ENCODE results near the gene HMGB2. TPM values are rescaled to one million over a fixed set of nuclear protein-coding genes. Genes with fewer than 3 reads are reported as not detected.

HMGB2 gene
- polyA plus RNA-seq, 3 donors = 129 to 299 (median 248) TPM

DNA sequence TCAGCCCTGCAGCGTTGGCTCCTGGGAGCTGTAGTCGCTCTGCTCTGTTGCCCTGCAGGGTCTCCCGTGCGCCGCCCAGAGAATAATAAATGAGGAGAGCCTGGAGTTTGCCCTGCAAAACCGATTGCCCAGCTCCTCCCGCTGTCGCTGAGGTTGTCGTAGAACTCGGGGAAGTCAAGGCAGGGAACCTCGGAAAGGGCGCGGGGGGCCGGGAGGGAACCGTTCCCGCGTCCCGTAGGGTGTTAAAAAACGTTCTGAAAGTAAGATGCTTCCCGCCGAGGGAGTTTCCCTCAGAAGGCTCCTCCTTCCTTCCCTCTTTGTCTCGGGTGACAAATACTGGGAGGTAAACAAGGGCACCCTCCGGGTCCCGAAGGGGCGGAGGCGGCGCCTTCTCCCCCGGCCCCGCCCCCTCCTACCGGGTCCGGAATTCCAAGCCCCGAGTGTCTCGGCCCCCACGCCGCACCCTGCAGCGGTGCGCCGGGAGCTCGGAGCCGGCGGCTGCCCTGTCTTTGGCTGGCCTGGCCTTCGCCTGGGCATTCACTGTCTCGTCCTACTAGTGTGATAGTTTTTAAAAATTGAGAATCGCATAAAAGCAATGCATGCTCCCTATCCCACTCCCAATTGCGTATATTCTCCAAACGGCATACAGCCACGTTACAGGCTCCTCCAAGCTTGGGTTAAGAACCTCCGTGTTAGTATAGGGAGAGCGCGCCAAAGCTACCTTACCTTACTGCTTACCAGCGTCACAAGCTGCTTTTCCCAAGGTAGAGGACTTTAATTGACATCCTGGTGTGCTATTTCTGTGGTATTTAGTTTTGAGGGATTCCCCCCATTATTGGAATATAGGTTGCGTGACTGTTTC lies 964 bp upstream of the HMGB2 start:
- Mint-ChIP-seq H3K27ac (peak overlapping the region; percentile 93 to 98 (median 96)), H3K4me3 (peak overlapping the region; percentile 96 to 97), H3K9me3 (no peaks in the 10 kb centered on the region), H3K4me1 (peaks cover 33% of the 10 kb centered on the region), H3K27me3 (ENCODE audit: low read depth in 3 of 3) (peaks cover 0 to 4% (median 1%) of the 10 kb centered on the region in 3 donors), H3K36me3 (peaks cover 8 to 19% of the 10 kb centered on the region in 2 donors)
- Histone ChIP-seq H3K9ac (ENCODE audit: insufficient read depth, low read length, poor library complexity, severe bottlenecking) (peak overlapping the region; percentile 65), H3K4me1 (ENCODE audit: control insufficient read depth in 1 of 2, insufficient read depth in 2 of 2, low read length in 2 of 2) (peaks cover 26 to 45% of the 10 kb centered on the region in 2 donors), H3K4me3 (replicated peaks in 1 of 3; ENCODE audit: low read depth in 2 of 3, low read length in 3 of 3) (peak overlapping the region; percentile 86 to 100 (median 98)), H3K27ac (ENCODE audit: low read depth in 1 of 2, low read length in 2 of 2) (peak overlapping the region; percentile 94 to 97), H2AFZ (ENCODE audit: insufficient read depth, low read depth, low read length, poor library complexity, severe bottlenecking) (peak overlapping the region; percentile 96), H3K79me2 (ENCODE audit: insufficient read depth, low read length) (peaks cover 70% of the 10 kb centered on the region), H3K27me3 (ENCODE audit: control insufficient read depth in 2 of 2, insufficient read depth in 2 of 2, low read length in 2 of 2) (no peaks in the 10 kb centered on the region), H3K4me2 (replicated peaks; ENCODE audit: extremely low read depth, low read length, poor library complexity, severe bottlenecking) (peak overlapping the region; percentile 96), H4K20me1 (ENCODE audit: insufficient read depth, low read length) (peaks cover 32% of the 10 kb centered on the region), H3K36me3 (replicated peaks in 1 of 2; ENCODE audit: control insufficient read depth in 1 of 2, insufficient read depth in 2 of 2, low read length in 2 of 2) (peaks cover 14% of the 10 kb centered on the region in 2 donors), H3K9me3 (replicated peaks in 1 of 2; ENCODE audit: control insufficient read depth in 1 of 2, insufficient read depth in 1 of 2, low read length in 2 of 2) (no peaks in the 10 kb centered on the region)
- intact Hi-C loops (cut with micrococcal nuclease) = loop anchor here (1.0 to 10.0 kb wide), 4 partner anchors 35 to 160 kb away; partner anchors contain the start of gene SAP30 (in 2 of the 2)
- DNase-seq = peak; percentile 22 to 71 (median 62)
- 0% methylated on average over 26 of the region's 52 CpGs for WGBS (ENCODE audit: insufficient coverage)
- TF ChIP-seq, protein P1, sequence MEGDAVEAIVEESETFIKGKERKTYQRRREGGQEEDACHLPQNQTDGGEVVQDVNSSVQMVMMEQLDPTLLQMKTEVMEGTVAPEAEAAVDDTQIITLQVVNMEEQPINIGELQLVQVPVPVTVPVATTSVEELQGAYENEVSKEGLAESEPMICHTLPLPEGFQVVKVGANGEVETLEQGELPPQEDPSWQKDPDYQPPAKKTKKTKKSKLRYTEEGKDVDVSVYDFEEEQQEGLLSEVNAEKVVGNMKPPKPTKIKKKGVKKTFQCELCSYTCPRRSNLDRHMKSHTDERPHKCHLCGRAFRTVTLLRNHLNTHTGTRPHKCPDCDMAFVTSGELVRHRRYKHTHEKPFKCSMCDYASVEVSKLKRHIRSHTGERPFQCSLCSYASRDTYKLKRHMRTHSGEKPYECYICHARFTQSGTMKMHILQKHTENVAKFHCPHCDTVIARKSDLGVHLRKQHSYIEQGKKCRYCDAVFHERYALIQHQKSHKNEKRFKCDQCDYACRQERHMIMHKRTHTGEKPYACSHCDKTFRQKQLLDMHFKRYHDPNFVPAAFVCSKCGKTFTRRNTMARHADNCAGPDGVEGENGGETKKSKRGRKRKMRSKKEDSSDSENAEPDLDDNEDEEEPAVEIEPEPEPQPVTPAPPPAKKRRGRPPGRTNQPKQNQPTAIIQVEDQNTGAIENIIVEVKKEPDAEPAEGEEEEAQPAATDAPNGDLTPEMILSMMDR (IDR thresholded peaks at IDR 0.05) = no peak

GRCh38 chr4:173333658-173334084 lies 487 bp downstream of the HMGB2 start:
- no peaks in the 10 kb centered on the region for H3K9me3 Mint-ChIP-seq
- TF ChIP-seq, protein P1 (IDR thresholded peaks at IDR 0.05) = no peak
- Histone ChIP-seq H2AFZ (ENCODE audit: insufficient read depth, low read depth, low read length, poor library complexity, severe bottlenecking) (peak overlapping the region; percentile 71), H3K27ac (ENCODE audit: low read depth in 1 of 2, low read length in 2 of 2) (peak overlapping the region; percentile 94 to 97), H3K79me2 (ENCODE audit: insufficient read depth, low read length) (peaks cover 85% of the 10 kb centered on the region), H3K36me3 (replicated peaks in 1 of 2; ENCODE audit: control insufficient read depth in 1 of 2, insufficient read depth in 2 of 2, low read length in 2 of 2) (peaks cover 28% of the 10 kb centered on the region in 2 donors), H3K4me3 (replicated peaks in 1 of 3; ENCODE audit: low read depth in 2 of 3, low read length in 3 of 3) (peak overlapping the region; percentile 52 to 100 (median 98)), H3K9me3 (replicated peaks in 1 of 2; ENCODE audit: control insufficient read depth in 1 of 2, insufficient read depth in 1 of 2, low read length in 2 of 2) (no peaks in the 10 kb centered on the region), H3K27me3 (ENCODE audit: control insufficient read depth in 2 of 2, insufficient read depth in 2 of 2, low read length in 2 of 2) (no peaks in the 10 kb centered on the region), H4K20me1 (ENCODE audit: insufficient read depth, low read length) (peaks cover 46% of the 10 kb centered on the region), H3K9ac (ENCODE audit: insufficient read depth, low read length, poor library complexity, severe bottlenecking) (peak overlapping the region; percentile 92), H3K4me1 (ENCODE audit: control insufficient read depth in 1 of 2, insufficient read depth in 2 of 2, low read length in 2 of 2) (peaks cover 27 to 46% of the 10 kb centered on the region in 2 donors), H3K4me2 (replicated peaks; ENCODE audit: extremely low read depth, low read length, poor library complexity, severe bottlenecking) (peak overlapping the region; percentile 96)
- H3K27me3 Mint-ChIP-seq (ENCODE audit: low read depth in 3 of 3) = peaks cover 0 to 2% (median 1%) of the 10 kb centered on the region in 3 donors
- H3K4me1 Mint-ChIP-seq = peaks cover 35% of the 10 kb centered on the region
- peak in 2 of 3 donors; percentile 35 to 63 for DNase-seq
- peak overlapping the region; percentile 93 to 98 (median 96) for H3K27ac Mint-ChIP-seq
- intact Hi-C loops (cut with micrococcal nuclease) = loop anchor here (1.0 to 10.0 kb wide), 4 partner anchors 37 to 161 kb away; partner anchors contain the start of gene SAP30 (in 2 of the 2)
- peaks cover 13 to 32% of the 10 kb centered on the region in 2 donors for H3K36me3 Mint-ChIP-seq
- 0% methylated on average over 45 of the region's 53 CpGs for WGBS (ENCODE audit: insufficient coverage)
- peak overlapping the region; percentile 97 to 98 for H3K4me3 Mint-ChIP-seq
